ENCODE data around the gene OR2T2.
"Not testable (repeated sequence)": the region's sequence is repeated elsewhere in the genome, so short reads cannot be mapped to it uniquely, and the experiment has no call there.

The OR2T2 gene

GRCh38 chr1:248453619-248454018 lies 8.2 kb downstream of the OR2T2 start:
- not testable (repeated sequence) for DNase-seq

- not testable (repeated sequence) for DNase-seq
These were observed 9.6 kb downstream of the OR2T2 start for GRCh38 chr1:248455045-248455444.

- DNase-seq, result not testable (repeated sequence)
These were observed 11.2 kb downstream of the OR2T2 start for GRCh38 chr1:248456635-248457034.

- not testable (repeated sequence) for DNase-seq
These were observed 13.7 kb downstream of the OR2T2 start for GRCh38 chr1:248459117-248459516.

- no peak for DNase-seq
These were observed 25.7 kb downstream of the OR2T2 start for GRCh38 chr1:248471154-248471553.

- not testable (repeated sequence) for DNase-seq
These were observed 26.7 kb downstream of the OR2T2 start for GRCh38 chr1:248472111-248472510.

GRCh38 chr1:248473051-248473450 lies 27.6 kb downstream of the OR2T2 start, which contains the start of gene OR2T3:
OR2T3 (plus strand) TSS chr1:248473351; CDS start chr1:248473351, 0 bp downstream.
- DNase-seq, result not testable (repeated sequence)

- DNase-seq, result not testable (repeated sequence)
These were observed 30.2 kb downstream of the OR2T2 start for GRCh38 chr1:248475660-248476059.

GRCh38 chr1:248481686-248482579 lies 36.5 kb downstream of the OR2T2 start:
- DNase-seq, result not testable (repeated sequence)

- not testable (repeated sequence) for DNase-seq
These were observed 42.9 kb downstream of the OR2T2 start, which contains the start of gene OR2T5 for GRCh38 chr1:248488289-248488688. OR2T5 (plus strand) TSS chr1:248488589; CDS start chr1:248488589, 0 bp downstream.

- not testable (repeated sequence) for DNase-seq
These were observed 51.2 kb downstream of the OR2T2 start for GRCh38 chr1:248496661-248497060.

- DNase-seq, result not testable (repeated sequence)
These were observed 55.0 kb downstream of the OR2T2 start for GRCh38 chr1:248500305-248501035.

All from GDM1 (cell line).